Activated naive CD4-positive, alpha-beta T cell (primary cell): ENCODE data around the gene DAP.
"Not testable (repeated sequence)": the region's sequence is repeated elsewhere in the genome, so short reads cannot be mapped to it uniquely, and the experiment has no call there.

Source experiments
- DNase-seq, 4 experiments: peaks; one replicate each; lab custom pipeline; 2025; lab: John Stamatoyannopoulos, UW

Gene DAP

GRCh38 chr5:10671041-10672008 is 89.7 kb downstream of the DAP start:
- DNase-seq: no peak

GRCh38 chr5:10669983-10670382 is 91.1 kb downstream of the DAP start:
- no peak for DNase-seq

GRCh38 chr5:10668697-10669096 is 92.3 kb downstream of the DAP start:
- DNase-seq: no peak

GRCh38 chr5:10667431-10668057 is 93.5 kb downstream of the DAP start:
- DNase-seq: no peak

GRCh38 chr5:10666531-10667299 is 94.3 kb downstream of the DAP start:
- no peak for DNase-seq

- no peak for DNase-seq
Measured at GRCh38 chr5:10665799-10666198, 95.2 kb downstream of the DAP start.

- DNase-seq: not testable (repeated sequence)
Measured at GRCh38 chr5:10664180-10664769, 96.8 kb downstream of the DAP start.

GRCh38 chr5:10663489-10664179 is 97.4 kb downstream of the DAP start:
- DNase-seq: no peak

GRCh38 chr5:10662661-10663488 is 98.2 kb downstream of the DAP start:
- no peak for DNase-seq

GRCh38 chr5:10662083-10662482 is 99.0 kb downstream of the DAP start:
- DNase-seq: no peak

GRCh38 chr5:10661401-10661800 is 99.6 kb downstream of the DAP start:
- no peak for DNase-seq

GRCh38 chr5:10660720-10661387 is 100.2 kb downstream of the DAP start:
- no peak for DNase-seq

- no peak for DNase-seq
Measured at GRCh38 chr5:10660135-10660534, 100.9 kb downstream of the DAP start.

- no peak for DNase-seq
Measured at GRCh38 chr5:10658265-10658664, 102.8 kb downstream of the DAP start.

GRCh38 chr5:10655972-10656830 is 104.8 kb downstream of the DAP start:
- no peak for DNase-seq

- DNase-seq: no peak
Measured at GRCh38 chr5:10655161-10655971, 105.7 kb downstream of the DAP start.

GRCh38 chr5:10654566-10654965 is 106.5 kb downstream of the DAP start:
- DNase-seq: no peak

GRCh38 chr5:10653751-10654400 is 107.2 kb downstream of the DAP start:
- DNase-seq: no peak
